Globus pallidus (tissue), 1 donor: ENCODE measurements around the gene KIRREL3.

Experiments used
- DNase-seq: peaks from one replicate; pipeline ENCODE4 v3.0.0-alpha.2; 2015; ENCODE audit warnings: low spot score

The KIRREL3 gene

DNA sequence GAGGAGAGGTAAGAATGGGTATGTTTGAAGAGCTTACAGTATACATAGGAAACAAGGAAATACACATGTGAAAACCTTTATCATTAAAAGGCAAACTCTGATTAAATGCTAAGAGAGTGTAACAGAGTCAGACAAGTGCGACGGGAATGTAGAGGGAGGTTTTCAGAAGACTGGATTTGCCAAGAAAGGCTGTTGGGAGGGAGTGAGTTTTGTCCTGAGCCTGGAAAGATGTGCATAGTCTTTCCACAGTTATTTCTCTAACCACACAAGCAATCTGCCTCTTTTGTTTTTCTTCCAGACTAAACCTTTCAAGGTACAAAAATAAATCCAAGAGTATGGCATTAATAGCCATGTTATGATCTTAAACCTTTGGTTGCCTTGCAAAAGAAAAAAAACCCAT, 170.9 kb downstream of the KIRREL3 start:
- DNase-seq, result no peak

DNA sequence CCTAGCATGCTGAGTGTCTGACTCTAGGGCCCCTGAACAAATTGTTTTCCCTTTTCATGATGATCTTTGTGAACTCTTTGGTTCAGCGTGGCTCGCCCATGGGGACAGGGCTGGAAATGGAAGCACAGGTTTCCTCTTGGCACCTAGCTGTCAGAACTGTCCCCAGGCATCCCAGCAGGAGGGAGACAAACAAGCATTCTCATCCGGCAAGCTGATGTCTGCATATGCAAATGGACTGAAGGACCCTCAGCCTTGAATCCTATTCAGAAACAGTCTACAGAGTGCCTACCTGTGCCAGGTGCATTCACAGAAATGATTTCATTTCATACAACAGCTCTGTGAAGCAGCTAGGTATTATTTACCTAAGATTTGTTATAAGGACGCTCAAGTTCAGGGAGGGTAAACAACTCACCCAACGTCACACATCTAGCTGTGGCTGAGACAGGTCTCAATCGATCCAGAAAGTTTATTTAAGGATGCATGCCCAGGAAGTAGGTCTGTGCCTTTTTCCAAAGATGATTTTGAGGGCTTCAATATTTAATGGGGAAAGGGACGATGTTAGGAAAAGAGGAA, 176.4 kb downstream of the KIRREL3 start:
- no peak for DNase-seq

DNA sequence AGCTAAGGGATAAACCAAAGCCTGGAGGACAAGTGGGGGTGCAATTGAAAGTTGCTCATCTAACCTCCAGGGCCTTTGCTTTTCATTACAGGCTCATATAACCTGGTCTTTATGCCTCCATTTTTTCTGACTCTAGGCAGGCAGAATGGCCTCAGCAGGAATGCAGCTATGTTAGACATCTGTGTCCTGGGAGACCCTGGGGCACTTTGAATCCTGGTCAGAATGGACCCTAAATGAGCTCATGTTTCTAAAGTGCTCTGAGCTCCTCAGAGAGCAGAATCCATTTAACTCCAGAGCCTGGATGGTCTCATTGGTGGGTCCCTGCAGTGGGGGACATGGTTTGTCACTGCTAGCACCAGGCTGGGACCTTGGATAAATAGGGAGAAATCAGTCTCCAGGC, 177.3 kb downstream of the KIRREL3 start:
- DNase-seq, result no peak

DNA sequence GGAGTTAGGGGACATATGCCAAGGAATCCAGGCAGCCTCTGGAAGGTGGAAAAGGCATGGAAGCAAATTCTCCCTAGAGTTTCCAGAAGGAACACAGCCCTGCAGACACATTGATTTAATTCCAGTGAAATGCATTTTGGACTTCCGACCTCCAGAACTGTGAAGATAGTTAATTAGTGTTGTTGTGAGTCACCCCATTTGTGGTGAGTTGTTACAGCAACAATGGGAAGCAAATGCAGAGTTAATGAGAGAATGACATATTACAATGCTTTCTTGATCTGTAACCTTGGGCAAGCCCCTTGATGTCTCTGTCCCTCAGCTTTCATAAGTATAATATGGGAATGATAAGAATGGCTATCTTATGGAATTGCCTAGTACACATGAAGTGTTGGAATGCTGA, 178.7 kb downstream of the KIRREL3 start:
- no peak for DNase-seq

DNA sequence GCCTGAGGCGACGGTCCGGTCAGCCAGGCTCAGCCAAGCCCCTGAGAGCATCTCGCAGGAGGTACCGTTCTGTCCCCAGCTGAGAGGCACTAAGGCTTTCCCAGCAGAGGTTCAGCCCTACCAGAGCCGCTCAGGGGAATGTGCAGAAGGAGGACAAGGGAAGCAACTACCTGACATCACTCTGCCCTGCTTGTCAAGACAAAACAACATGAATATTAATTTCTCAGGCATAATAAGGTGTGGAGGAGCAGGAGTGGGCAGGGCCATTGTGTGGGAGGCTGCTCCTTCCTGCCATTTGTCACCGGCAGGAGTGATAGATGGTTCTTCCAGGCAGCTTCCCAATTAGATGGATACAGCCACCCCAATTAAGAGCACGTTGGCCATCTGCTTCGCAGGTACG, 181.4 kb downstream of the KIRREL3 start:
- DNase-seq, result no peak

DNA sequence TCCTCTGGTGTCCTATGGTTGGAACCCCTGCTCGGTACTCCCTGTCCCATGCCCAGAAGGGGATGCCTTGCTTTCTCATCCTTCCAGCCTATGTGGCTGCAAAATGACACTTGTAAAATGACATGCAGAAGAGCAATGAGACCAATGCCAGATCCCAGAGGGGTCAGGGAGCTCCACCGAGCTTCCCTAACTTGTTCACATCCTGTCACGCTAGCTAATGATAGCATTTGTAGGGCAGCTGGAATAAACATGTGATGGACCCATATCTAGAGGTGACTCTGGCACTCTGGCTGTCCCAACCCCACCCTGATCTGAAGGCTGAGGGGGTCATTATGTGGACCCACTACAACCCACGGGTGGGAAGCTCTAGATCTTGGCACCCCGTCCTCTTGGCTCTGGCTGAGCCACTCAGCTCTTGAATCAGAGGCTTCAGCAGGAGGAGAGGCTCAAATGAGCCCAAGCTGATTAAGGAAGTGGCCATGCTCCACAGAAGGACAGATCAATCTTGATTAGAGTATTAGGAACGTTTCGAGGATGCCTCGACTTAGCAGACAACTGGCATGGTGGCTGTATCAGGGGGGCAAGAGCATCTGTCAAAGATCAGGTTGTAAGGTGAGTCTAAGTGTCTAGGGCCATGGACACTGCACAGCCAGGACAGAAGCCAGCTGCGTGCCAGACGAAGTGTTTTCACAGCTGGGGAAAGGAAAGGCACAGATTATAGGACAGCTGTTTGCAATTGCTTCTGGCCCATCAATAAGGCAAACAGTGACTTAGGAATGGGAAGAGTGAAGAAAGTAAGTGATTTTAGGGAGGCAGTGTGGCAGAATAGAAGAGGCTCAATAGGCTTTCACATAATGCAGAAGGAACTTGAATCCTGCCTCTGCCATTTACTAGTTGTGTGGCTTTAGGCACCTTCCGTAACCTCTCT, 182.8 kb downstream of the KIRREL3 start:
- no peak for DNase-seq

DNA sequence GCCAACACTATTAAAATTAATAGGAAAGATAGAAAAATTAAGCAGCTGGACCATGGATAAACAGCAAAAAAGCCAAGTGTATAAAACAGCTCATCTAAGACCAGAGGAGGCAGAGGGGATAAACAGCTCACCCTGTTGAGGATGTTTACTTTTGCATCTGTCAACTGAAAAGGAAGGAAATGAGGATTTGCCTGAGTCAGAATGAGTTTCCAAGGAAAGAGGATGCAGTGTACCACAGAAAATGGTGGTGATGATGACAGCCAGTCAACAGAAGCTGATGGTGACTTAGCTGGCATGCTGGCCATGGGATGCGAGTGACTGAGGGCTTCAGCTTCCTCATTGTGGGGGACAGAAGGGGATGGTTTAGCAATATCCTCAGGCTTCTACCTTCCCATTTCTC, 183.5 kb downstream of the KIRREL3 start:
- no peak for DNase-seq

DNA sequence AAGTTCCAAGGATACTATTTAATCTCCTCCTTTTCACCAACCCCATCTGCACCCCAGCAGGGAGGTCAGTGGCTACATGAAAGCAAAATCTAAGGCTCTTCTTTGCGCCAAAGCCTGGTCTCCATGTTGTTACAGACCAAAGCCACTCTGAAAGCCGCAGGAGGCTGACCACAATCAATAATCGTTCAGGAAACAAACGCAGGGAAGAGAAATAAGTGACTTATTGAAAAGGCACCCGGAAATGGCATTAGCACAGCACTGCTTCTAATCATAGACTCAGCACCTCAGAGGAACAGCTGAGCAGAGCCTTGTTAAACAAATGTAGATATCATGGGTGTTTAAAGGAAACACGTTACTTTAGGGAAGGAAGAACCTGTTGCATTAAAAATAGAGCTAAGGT, 183.9 kb downstream of the KIRREL3 start:
- DNase-seq, result no peak

DNA sequence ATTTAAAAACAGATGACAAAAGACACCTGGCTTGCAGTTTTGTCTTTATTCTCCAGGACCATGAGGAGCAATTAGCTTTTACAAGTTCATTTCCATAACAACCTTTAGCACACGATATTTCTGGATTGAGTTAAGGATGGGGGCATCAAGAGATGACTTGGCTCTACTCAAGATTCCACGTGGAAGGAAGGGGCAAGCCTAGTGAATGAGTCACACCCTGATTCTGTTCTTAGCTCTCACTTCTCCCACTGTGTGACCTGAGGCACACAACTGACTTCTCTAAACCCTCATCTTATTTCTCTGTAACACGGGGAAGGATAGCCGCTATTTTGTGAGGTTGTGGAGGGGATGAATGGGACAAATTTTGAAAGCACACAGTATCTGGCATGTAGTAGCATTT, 185.5 kb downstream of the KIRREL3 start:
- no peak for DNase-seq

DNA sequence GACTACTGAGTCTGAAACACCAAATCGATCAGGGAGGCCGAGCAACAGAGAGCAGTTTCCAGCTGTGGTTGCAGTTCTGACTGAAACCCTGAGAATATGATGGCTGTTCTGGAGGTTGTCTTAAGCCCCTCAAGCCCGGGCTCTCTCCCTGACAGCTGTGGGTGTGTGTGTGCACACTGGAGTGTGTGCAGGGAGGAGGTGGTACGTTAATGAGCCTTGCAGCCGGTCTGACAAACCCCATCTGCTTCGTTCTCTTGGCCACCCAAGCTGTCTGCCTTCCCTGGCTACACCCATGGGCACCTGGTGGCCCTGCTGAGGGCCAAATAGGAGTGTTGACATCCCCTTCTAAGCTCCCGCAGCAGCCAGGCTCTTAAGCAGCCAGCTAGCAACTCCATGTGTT, 189.8 kb downstream of the KIRREL3 start:
- no peak for DNase-seq

DNA sequence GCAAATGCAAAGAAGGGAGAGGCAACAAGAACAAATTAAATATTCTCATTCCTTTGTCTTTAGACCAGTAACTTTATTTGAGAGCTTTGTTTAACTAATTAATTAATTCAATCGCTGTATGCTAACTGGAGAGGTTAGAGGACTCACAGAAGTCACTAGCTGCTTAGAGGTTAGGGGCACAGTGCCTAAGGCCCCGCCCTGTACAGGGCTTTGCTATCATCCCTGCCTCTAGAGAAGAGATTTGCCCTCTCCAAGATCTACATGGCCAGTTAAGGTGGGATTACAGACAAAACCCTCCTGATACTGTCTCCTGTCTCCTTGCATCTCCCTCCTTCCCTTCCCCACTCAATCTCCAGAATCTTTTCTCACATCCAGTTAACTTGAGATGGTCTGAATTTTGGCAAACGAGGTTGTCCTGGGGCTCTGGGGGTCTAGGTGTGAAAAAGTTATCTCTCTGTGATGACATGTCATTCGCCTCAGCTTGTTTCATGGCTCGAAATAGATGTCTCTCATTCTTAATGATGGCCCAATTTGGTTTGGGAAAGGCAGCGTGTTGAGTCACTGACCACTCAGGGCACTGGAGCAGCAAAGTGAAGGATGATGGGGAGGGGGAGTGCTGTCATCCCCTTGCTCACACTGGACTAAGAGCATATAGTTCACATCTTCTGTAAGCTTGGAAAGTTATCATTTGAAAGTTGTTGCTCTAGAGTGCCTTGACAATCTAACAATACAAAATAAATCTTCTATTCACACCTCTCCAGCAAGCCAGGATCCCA, 190.9 kb downstream of the KIRREL3 start:
- DNase-seq, result peak; percentile 22

DNA sequence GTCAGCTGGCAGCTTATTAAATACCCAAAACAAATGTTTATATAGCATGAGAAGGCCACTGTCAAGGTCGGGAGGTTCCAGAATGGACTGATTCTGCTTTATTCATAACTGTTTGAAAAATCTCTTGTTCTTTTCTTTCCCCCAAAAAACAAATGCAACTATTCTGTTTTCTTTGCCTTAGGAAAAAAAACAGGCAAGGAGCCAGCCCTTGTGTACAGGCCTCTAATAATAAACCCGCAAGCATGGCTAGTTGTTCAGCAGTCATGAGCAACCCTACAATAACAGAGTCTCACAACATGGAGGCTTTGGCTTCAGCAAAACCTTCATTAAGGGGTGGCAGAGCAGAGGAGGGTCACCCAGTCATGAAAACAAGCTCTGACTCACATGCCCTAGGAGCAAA, 191.7 kb downstream of the KIRREL3 start:
- peak; percentile 87 for DNase-seq

DNA sequence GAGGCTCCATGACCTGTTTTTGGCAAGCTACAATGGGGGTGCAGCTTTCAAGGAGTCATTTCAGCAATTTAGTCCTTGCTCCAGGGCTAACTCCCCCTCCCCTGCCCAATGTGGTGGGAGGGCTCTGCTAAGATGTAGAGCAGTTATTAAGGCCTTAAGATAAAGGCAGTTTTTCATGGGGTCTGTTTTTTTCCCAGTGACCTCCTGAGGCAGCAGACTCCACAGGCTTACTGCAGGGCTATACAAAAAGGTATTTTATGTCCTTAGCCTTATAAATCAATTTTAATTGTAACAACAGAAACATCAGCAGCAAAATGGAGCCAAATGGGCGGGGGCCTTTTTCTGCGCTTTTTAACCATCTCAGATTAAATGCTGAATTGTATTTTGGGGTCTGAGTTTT, 192.3 kb downstream of the KIRREL3 start:
- peak; percentile 31 for DNase-seq

DNA sequence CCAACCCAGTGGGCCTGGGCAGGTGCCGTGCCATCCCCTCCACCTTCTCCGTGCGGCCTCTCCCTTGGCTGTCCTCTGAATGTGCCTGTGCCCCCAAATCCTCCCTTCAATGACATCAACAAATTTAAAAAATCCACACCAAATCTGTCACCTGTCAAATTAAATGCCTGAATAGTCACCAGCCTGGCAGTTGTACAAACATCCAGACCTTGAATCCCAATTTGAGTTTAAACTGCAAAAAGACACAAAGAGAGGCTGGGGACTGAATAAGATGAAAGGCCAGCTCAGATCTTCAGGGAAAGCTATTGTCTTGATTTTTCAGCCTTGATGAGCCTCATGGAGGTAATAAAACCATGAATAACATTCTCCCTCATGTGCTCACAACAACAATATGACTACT, 194.7 kb downstream of the KIRREL3 start:
- no peak for DNase-seq

DNA sequence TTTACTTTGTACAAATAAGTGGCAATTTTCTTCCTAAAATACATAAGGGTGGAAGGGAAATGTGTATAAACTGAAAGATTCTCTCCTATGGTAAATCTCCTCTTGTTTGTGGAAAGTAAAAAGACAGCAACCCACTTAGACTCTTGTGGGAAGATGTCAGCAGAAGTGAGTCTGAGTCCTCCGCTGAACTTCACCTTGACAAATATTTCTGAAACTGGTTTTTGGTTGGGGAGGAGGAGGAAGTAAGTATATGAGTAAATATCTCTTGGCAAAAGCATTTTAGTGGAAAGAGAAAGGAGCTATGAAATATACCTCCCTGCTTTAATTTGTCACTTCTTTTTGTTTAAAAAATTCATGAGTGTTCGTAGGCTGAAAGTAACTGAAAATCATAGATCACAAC, 196.2 kb downstream of the KIRREL3 start:
- no peak for DNase-seq

DNA sequence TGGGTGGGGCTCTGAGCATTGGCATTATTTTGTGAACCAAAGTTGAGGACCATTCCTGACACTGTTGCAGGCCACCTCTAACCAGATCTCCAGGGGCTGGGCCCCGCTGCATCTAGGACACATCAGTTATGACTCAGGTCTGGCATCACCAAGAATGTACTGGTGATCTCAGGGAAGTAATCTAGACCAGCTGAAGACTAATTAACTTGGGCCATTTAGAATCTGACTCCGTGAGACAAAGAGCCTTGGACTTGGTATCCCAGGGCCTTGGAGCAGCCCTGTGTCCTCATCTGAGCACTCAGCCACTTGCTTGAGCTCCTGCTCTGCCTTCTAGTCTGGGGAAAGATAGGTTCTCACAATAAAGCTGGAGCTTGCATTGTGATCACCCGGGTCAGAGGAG, 200.6 kb downstream of the KIRREL3 start:
- no peak for DNase-seq

DNA sequence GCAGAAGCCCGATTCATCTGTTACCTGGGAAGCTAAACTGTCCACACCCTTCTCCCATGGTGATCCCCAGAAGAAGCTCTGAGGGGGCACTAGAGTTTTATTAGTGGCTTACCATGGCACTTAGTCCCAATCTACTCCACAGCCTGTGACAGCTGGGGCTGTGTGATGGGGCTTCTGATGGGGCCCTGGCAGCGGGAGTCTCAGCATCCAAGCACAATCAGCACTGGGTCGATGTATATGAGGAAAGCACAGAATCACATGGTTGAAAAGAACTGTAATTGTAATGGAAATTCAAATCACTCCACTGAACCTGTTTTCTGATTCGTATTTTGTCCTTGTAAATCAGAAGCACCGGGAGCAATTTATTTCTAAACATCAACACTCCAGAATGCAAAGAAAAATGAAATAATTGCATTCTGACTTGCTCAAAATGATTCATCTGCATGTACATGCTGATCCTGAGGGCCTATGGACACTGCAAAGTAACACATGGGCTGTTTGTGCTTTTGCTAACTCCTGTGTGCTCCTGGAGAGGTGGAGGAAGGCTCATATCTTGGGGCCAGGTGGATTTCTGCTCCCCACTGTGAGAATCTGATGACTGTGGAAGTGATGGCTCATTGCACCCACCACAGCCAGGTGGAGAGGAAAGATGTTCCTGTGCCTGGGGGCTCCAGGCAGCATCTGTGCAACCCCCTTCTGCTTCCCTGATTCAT, 203.0 kb downstream of the KIRREL3 start:
- DNase-seq, result no peak

DNA sequence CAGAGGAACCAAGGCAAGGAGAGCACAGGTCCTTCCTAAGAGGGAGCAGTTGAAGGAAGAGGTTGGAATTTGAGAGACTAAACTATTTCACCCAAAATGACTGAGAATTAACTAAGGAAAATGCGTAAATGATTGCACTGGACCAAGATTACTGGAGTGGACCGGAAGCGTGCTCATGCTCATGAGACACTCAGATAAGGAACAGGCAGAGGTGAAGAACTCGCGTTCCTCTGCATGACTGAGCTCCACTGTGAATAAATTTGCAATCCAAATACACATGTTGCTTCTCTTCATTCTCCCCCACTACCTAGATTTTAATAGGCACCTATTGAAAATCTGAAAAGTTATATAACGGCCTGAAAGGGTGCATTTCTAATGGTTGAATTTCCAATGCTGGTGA, 207.0 kb downstream of the KIRREL3 start:
- DNase-seq, result no peak

DNA sequence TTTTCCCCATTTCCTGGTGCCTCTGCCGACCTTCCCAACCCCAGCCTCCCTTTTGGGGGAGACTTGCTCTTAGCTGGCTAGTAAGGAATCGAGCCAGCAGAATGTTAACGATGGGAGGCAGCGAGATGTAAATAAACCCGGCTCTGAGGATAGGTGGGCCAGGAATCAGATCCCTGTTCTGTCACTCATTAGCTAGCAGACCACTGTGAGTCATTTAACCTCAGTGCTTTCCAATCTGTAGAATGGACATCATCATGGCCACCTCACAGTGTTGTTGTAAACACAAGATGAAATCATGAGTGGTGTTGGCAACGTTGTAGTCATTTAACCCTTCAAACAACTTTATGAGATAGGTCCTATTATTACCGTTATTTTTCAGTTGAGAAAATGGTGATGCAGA, 208.6 kb downstream of the KIRREL3 start:
- DNase-seq, result no peak

DNA sequence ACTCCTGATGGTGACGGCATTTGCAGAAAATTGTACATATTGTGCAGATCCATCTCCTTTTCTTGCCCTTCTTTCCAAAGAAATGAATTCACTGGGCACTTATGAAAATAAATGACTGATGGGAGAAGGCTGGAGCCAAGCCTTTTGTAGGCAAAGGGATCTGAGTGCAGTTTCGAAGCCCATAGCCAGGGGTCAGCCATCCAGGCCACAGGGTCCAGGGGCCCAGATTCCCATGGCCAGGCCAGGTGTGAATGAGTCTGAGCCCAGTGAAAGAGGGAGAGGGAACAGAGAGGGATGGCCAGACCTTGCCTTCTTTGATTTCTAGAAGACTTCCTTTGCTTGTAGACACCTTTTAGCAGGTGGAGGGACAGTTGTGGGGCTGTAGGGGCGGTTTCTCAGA, 209.1 kb downstream of the KIRREL3 start:
- DNase-seq, result no peak

DNA sequence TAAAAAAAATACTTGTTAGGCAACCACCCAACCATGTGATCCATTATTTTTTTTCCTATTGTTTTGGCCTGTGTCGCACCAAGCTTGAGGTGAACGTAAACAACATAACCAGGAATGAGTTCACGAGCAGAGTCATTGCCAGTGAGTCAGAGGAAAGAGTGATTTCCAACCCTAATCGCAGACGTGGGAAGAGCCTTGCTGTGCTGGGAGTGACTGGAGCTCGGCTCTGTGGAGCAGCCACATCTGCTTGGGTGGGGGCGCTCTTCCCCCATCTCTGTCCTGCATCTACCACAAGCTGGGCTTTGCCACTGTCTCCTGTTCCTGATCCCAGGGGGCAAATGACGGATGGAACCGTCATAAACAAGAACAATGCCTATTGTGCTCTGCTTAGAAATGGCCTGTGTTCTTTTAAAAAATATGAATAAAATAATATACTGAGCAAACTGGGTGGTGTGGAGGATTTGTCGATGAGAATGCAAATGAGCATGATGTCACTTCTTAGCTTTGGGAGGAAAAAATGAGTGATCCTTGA, 210.0 kb downstream of the KIRREL3 start:
- peak; percentile 86 for DNase-seq

DNA sequence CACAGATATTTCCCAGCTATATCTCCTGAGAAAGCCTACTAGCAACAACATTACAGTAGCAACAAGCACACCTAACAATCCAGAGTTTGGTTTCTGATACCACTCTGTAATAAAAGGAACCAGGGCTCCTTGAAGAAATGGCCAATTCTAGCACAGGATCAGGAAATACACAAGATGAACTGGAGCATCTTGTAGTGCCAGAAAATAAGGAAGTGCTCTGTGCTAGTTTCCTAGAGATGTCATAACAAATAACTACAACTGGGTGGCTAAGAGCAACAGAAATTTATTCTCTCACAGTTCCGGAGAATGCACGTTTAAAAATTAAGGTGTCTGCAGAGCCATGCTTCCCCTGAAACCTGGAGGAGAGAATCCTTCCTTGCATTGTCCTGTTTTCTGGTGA, 217.8 kb downstream of the KIRREL3 start:
- DNase-seq, result no peak
